GM19025 (cell line): ENCODE results near the gene PTGDR2.

Experiments used
- ATAC-seq: cut with Tn5 transposase; IDR thresholded peaks from one replicate; pipeline ENCODE4 v1.9.1; 2021; ENCODE audit warnings: mild to moderate bottlenecking, low read depth, moderate library complexity; ENCODE audit not compliant: unreplicated experiment

Gene PTGDR2

GRCh38 chr11:60874421-60875365 lies 18.9 kb upstream of the PTGDR2 start:
- no peak for ATAC-seq

- ATAC-seq, result no peak
Observed at GRCh38 chr11:60873533-60873932, 17.8 kb upstream of the PTGDR2 start.

- ATAC-seq, result no peak
Observed at GRCh38 chr11:60872961-60873524, 17.3 kb upstream of the PTGDR2 start.

- ATAC-seq, result no peak
Observed at GRCh38 chr11:60872124-60872960, 16.6 kb upstream of the PTGDR2 start.

GRCh38 chr11:60871378-60872061 lies 15.8 kb upstream of the PTGDR2 start:
- ATAC-seq, result no peak

- no peak for ATAC-seq
Observed at GRCh38 chr11:60870733-60871377, 15.1 kb upstream of the PTGDR2 start.

- no peak for ATAC-seq
Observed at GRCh38 chr11:60870276-60870675, 14.5 kb upstream of the PTGDR2 start.

GRCh38 chr11:60869451-60869825 lies 13.7 kb upstream of the PTGDR2 start:
- no peak for ATAC-seq

GRCh38 chr11:60868682-60869450 lies 13.1 kb upstream of the PTGDR2 start:
- ATAC-seq, result no peak

- no peak for ATAC-seq
Observed at GRCh38 chr11:60867871-60868681, 12.3 kb upstream of the PTGDR2 start.

- no peak for ATAC-seq
Observed at GRCh38 chr11:60866911-60867870, 11.4 kb upstream of the PTGDR2 start, which contains the start of gene ZP1. TSS of gene ZP1 (plus strand) at chr11:60867542. CDS start at chr11:60867562, 20 bp downstream.

GRCh38 chr11:60864856-60865513 lies 9.2 kb upstream of the PTGDR2 start:
- ATAC-seq, result no peak

GRCh38 chr11:60863550-60864521 lies 8.1 kb upstream of the PTGDR2 start:
- ATAC-seq, result no peak

GRCh38 chr11:60862171-60862570 lies 6.4 kb upstream of the PTGDR2 start:
- no peak for ATAC-seq

- ATAC-seq, result no peak
Observed at GRCh38 chr11:60860943-60861342, 5.2 kb upstream of the PTGDR2 start.
